GM21423 (cell line): ENCODE measurements around the gene SERGEF.

Experiments
- ATAC-seq: cut with Tn5 transposase; IDR thresholded peaks from one replicate; pipeline ENCODE4 v1.9.1; 2021; ENCODE audit warnings: mild to moderate bottlenecking, moderate library complexity; ENCODE audit not compliant: unreplicated experiment

Gene SERGEF

GRCh38 chr11:17821648-17822400 lies 191.0 kb downstream of the SERGEF start:
- no peak for ATAC-seq

- ATAC-seq: no peak
Observed at GRCh38 chr11:17816232-17816931, 196.5 kb downstream of the SERGEF start.

- ATAC-seq: no peak
Observed at GRCh38 chr11:17814546-17814945, 198.3 kb downstream of the SERGEF start.

- ATAC-seq: no peak
Observed at GRCh38 chr11:17813391-17814059, 199.3 kb downstream of the SERGEF start.

- no peak for ATAC-seq
Observed at GRCh38 chr11:17812865-17813187, 200.0 kb downstream of the SERGEF start.

GRCh38 chr11:17812091-17812864 lies 200.6 kb downstream of the SERGEF start:
- ATAC-seq: no peak

- ATAC-seq: no peak
Observed at GRCh38 chr11:17811352-17811751, 201.5 kb downstream of the SERGEF start.

- no peak for ATAC-seq
Observed at GRCh38 chr11:17810746-17811145, 202.1 kb downstream of the SERGEF start.

- ATAC-seq: no peak
Observed at GRCh38 chr11:17810041-17810440, 202.8 kb downstream of the SERGEF start.

- ATAC-seq: no peak
Observed at GRCh38 chr11:17807034-17807433, 205.8 kb downstream of the SERGEF start.

GRCh38 chr11:17805873-17806272 lies 207.0 kb downstream of the SERGEF start:
- ATAC-seq: no peak

- ATAC-seq: no peak
Observed at GRCh38 chr11:17805043-17805442, 207.8 kb downstream of the SERGEF start.

GRCh38 chr11:17803754-17804334 lies 209.0 kb downstream of the SERGEF start:
- no peak for ATAC-seq

- ATAC-seq: no peak
Observed at GRCh38 chr11:17802491-17802890, 210.4 kb downstream of the SERGEF start.

GRCh38 chr11:17801166-17801565 lies 211.7 kb downstream of the SERGEF start:
- no peak for ATAC-seq

- no peak for ATAC-seq
Observed at GRCh38 chr11:17799147-17799546, 213.7 kb downstream of the SERGEF start.

GRCh38 chr11:17798716-17799115 lies 214.1 kb downstream of the SERGEF start:
- ATAC-seq: no peak

- ATAC-seq: no peak
Observed at GRCh38 chr11:17798253-17798652, 214.6 kb downstream of the SERGEF start.

- no peak for ATAC-seq
Observed at GRCh38 chr11:17796154-17796553, 216.7 kb downstream of the SERGEF start.

- no peak for ATAC-seq
Observed at GRCh38 chr11:17794981-17795380, 217.9 kb downstream of the SERGEF start.

- ATAC-seq: no peak
Observed at GRCh38 chr11:17793642-17794170, 219.1 kb downstream of the SERGEF start.
